Ovary (tissue), 3 donors: ENCODE measurements around the gene TRAF3.

Experiments
- CTCF ChIP-seq, 3 donors: fragments of 450-650 bp in 2 of 3; fragments of 200-600 bp in 1 of 3; IDR thresholded peaks; one replicate each; pipeline versions ENCODE4 v1.5.1 to v1.8.0; 2016 to 2022; ENCODE audit warnings: antibody characterized with exemption in 3 of 3, mild to moderate bottlenecking in 1 of 3
- POLR2A ChIP-seq: fragments of 450-650 bp; IDR thresholded peaks from one replicate; pipeline ENCODE4 v1.6.1; 2017; ENCODE audit warnings: antibody characterized with exemption, mild to moderate bottlenecking, moderate library complexity
- donor health status: DM: no; HTN: no; CAD: no.

GRCh38 chr14:102750376-102750775 lies 26.9 kb upstream of the TRAF3 start:
- TF ChIP-seq CTCF (IDR thresholded peaks at IDR 0.05) = no peak
- no peak for TF ChIP-seq POLR2A
